GM12875 (cell line): Measurements from ENCODE around the gene CPPED1.

ENCODE experiments used
- H3K4me3 ChIP-seq: one replicate; pipeline ENCODE4 v1.5.1; 2011; ENCODE audit warnings: low read depth, low read length, control low read depth
- CTCF ChIP-seq: IDR thresholded peaks from 2 replicates; pipeline ENCODE4 v1.5.1; 2011; ENCODE audit warnings: low read depth, mild to moderate bottlenecking, control low read depth, inconsistent platforms, low read length, moderate library complexity, borderline replicate concordance; ENCODE audit not compliant: insufficient read depth

The CPPED1 gene

GRCh38 chr16:12628536-12628935 is 175.2 kb downstream of the CPPED1 start:
- TF ChIP-seq CTCF: no peak
- H3K4me3 ChIP-seq: no peak overlapping the region

GRCh38 chr16:12627394-12627793 is 176.3 kb downstream of the CPPED1 start:
- no peak overlapping the region for H3K4me3 ChIP-seq
- no peak for TF ChIP-seq CTCF

- no peak for TF ChIP-seq CTCF
- H3K4me3 ChIP-seq: no peak overlapping the region
Measured at GRCh38 chr16:12626411-12626810, 177.3 kb downstream of the CPPED1 start.

- no peak for TF ChIP-seq CTCF
- H3K4me3 ChIP-seq: no peak overlapping the region
Measured at GRCh38 chr16:12625716-12626115, 178.0 kb downstream of the CPPED1 start.

GRCh38 chr16:12625068-12625467 is 178.6 kb downstream of the CPPED1 start:
- H3K4me3 ChIP-seq: no peak overlapping the region
- no peak for TF ChIP-seq CTCF

GRCh38 chr16:12620150-12620549 is 183.5 kb downstream of the CPPED1 start:
- no peak for TF ChIP-seq CTCF
- no peak overlapping the region for H3K4me3 ChIP-seq

- no peak overlapping the region for H3K4me3 ChIP-seq
- TF ChIP-seq CTCF: no peak
Measured at GRCh38 chr16:12618515-12618914, 185.2 kb downstream of the CPPED1 start.
